PC-3 (cell line): Measurements from ENCODE around the gene PAX4. TPM values are rescaled to one million over a fixed set of nuclear protein-coding genes. Genes with fewer than 3 reads are reported as not detected.

ENCODE experiments used
- ATAC-seq: fragments of 200-7000 bp; cut with Tn5 transposase; 2 replicates; pipeline ENCODE4 v1.9.1; 2020; ENCODE audit warnings: mild to moderate bottlenecking, moderate library complexity
- BruUV-seq: library from RNA; stranded (reverse); fragments of 400-500 nt; replicated peaks from 2 replicates; lab custom pipeline; 2021; lab: Mats Ljungman, UMichigan
- CTCF ChIA-PET: fragments of 300-600 bp; sonication (Branson Sonifier 250); formaldehyde crosslinking; loops from one replicate; lab custom pipeline; 2022; ENCODE audit warnings: antibody characterized with exemption; lab: Charles Lee
- POLR2A ChIA-PET: fragments of 300-600 bp; sonication (Branson Sonifier 250); formaldehyde crosslinking; loops from one replicate; lab custom pipeline; 2022; ENCODE audit warnings: antibody characterized with exemption; ENCODE audit not compliant: unreplicated experiment; lab: Charles Lee
- DNase-seq: peaks from one replicate; pipeline ENCODE4 v3.0.0-alpha.2; 2015
- H2AFZ ChIP-seq: fragments of 300-600 bp; sonication (generic); 2 replicates; pipeline ENCODE4 v1.6.0; 2016; ENCODE audit warnings: antibody characterized with exemption, low read length
- H3F3A ChIP-seq: fragments of 300-600 bp; sonication (generic); one replicate; pipeline ENCODE4 v1.6.0; 2017; ENCODE audit warnings: antibody characterized with exemption, low read length, control low read depth, mild to moderate bottlenecking; ENCODE audit not compliant: unreplicated experiment
- H3K27ac ChIP-seq: fragments of 300-600 bp; sonication (generic); 2 replicates; pipeline ENCODE4 v1.5.1; 2016; ENCODE audit warnings: mild to moderate bottlenecking, low read length
- H3K27me3 ChIP-seq: fragments of 300-600 bp; sonication (generic); 2 replicates; pipeline ENCODE4 v1.6.1; 2016; ENCODE audit warnings: low read length, mixed read lengths
- H3K36me3 ChIP-seq: fragments of 300-600 bp; sonication (generic); 2 replicates; pipeline ENCODE4 v1.6.1; 2016; ENCODE audit warnings: low read depth, mixed run types, low read length, mixed read lengths
- H3K4me1 ChIP-seq: fragments of 300-600 bp; sonication (generic); 2 replicates; pipeline ENCODE4 v1.5.1; 2016; ENCODE audit warnings: low read length; ENCODE audit not compliant: insufficient read depth
- H3K4me2 ChIP-seq: fragments of 300-600 bp; sonication (generic); 2 replicates; pipeline ENCODE4 v1.6.0; 2016; ENCODE audit warnings: low read length
- H3K4me3 ChIP-seq: fragments of 300-600 bp; sonication (generic); 2 replicates; pipeline ENCODE4 v1.5.1; 2016; ENCODE audit warnings: mild to moderate bottlenecking, low read length, mixed read lengths
- H3K79me2 ChIP-seq: fragments of 300-600 bp; sonication (generic); 2 replicates; pipeline ENCODE4 v1.6.1; 2017; ENCODE audit warnings: low read length, mixed read lengths
- H3K9ac ChIP-seq: fragments of 300-600 bp; sonication (generic); 2 replicates; pipeline ENCODE4 v1.6.0; 2016; ENCODE audit warnings: mild to moderate bottlenecking, low read length
- H3K9me2 ChIP-seq: fragments of 300-600 bp; sonication (generic); replicated peaks from 2 replicates; pipeline ENCODE4 v1.6.1; 2016; ENCODE audit warnings: mixed run types, low read length, mixed read lengths
- H3K9me3 ChIP-seq: fragments of 300-600 bp; sonication (generic); 2 replicates; pipeline ENCODE4 v1.6.1; 2016; ENCODE audit warnings: low read length, mixed read lengths
- H4K20me1 ChIP-seq: fragments of 300-600 bp; sonication (generic); 2 replicates; pipeline ENCODE4 v1.6.1; 2016; ENCODE audit warnings: low read length, mixed read lengths
- CTCF ChIP-seq: fragments of 300-600 bp; sonication (generic); conservative IDR thresholded peaks from 2 replicates; pipeline ENCODE4 v1.5.1; 2017; ENCODE audit warnings: antibody characterized with exemption, low read depth, mild to moderate bottlenecking, low read length
- EZH2 ChIP-seq: fragments of 300-600 bp; sonication (generic); IDR thresholded peaks from one replicate; pipeline ENCODE4 v1.6.1; 2017; ENCODE audit warnings: antibody characterized with exemption, mild to moderate bottlenecking, low read length; ENCODE audit not compliant: unreplicated experiment
- EZH2phosphoT487 ChIP-seq: fragments of 300-600 bp; sonication (generic); IDR thresholded peaks from 2 replicates; pipeline ENCODE4 v1.6.1; 2018; ENCODE audit warnings: mild to moderate bottlenecking, antibody characterized with exemption, low read length, borderline replicate concordance
- intact Hi-C: fragments of 100-400 bp; cut with micrococcal nuclease; formaldehyde crosslinking; loops from 2 replicates; pipeline ENCODE4 v1.9.0; 2023
- total RNA-seq: library from RNA; depleted of rRNA; stranded (reverse); fragments of >200 nt; gene quantifications from 2 replicates; pipeline ENCODE4 v1.2.3, GENCODE V29; 2014

PAX4 gene
- total RNA-seq, 1 experiment from 2014 or later, result not detected

DNA sequence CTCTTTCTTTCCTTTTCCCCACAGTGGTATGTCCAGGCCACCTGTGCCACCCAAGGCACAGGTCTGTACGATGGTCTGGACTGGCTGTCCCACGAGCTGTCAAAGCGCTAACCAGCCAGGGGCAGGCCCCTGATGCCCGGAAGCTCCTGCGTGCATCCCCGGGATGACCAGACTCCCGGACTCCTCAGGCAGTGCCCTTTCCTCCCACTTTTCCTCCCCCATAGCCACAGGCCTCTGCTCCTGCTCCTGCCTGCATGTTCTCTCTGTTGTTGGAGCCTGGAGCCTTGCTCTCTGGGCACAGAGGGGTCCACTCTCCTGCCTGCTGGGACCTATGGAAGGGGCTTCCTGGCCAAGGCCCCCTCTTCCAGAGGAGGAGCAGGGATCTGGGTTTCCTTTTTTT, 26.8 kb downstream of the PAX4 start:
- Histone ChIP-seq H3K4me1 (peaks cover 11% of the 10 kb centered on the region), H3K27me3 (no peaks in the 10 kb centered on the region), H2AFZ (no peak overlapping the region), H3K4me2 (no peak overlapping the region), H3K9ac (no peak overlapping the region), H3K9me3 (no peaks in the 10 kb centered on the region), H3K9me2 (no peaks in the 10 kb centered on the region), H4K20me1 (0 out of 2 replicates have a peak, but pooled peaks cover 11% of the 10 kb centered on the region), H3F3A (no peaks in the 10 kb centered on the region), H3K4me3 (no peak overlapping the region), H3K36me3 (peaks cover 10% of the 10 kb centered on the region), H3K27ac (no peak overlapping the region), H3K79me2 (peaks cover 17% of the 10 kb centered on the region)
- BruUV-seq, result no TSS peak
- TF ChIP-seq CTCF (no peak), EZH2 (no peak), EZH2phosphoT487 (no peak)
- CTCF ChIA-PET, result no interaction called here
- DNase-seq (no peak), ATAC-seq (no peak)
- POLR2A ChIA-PET, result no interaction called here
- intact Hi-C loops, result loop anchor here (5.0 kb wide), 1 partner anchor 51 kb away; no protein-coding TSS in a partner anchor

- H3K9me2 ChIP-seq, result no peaks in the 10 kb centered on the region
- H3K9me3 ChIP-seq, result no peaks in the 10 kb centered on the region
- intact Hi-C loops, result loop anchor here (2.0 to 5.0 kb wide), 3 partner anchors 52 to 77 kb away; partner anchors contain the start of gene SND1
- POLR2A ChIA-PET, result no interaction called here
- TF ChIP-seq EZH2phosphoT487 (no peak), EZH2 (no peak), CTCF (no peak)
- H3K9ac ChIP-seq, result no peak overlapping the region
- H3K79me2 ChIP-seq, result peaks cover 21% of the 10 kb centered on the region
- no peaks in the 10 kb centered on the region for H3F3A ChIP-seq
- ATAC-seq, result no peak
- peak overlapping the region; percentile 94; the same call in 1 of the 2 replicates for H3K4me3 ChIP-seq
- H3K27me3 ChIP-seq, result no peaks in the 10 kb centered on the region
- no peak overlapping the region for H3K27ac ChIP-seq
- H3K4me1 ChIP-seq, result peaks cover 15% of the 10 kb centered on the region
- DNase-seq, result no peak
- 0 out of 2 replicates have a peak, but pooled peaks cover 11% of the 10 kb centered on the region for H4K20me1 ChIP-seq
- CTCF ChIA-PET, result no interaction called here
- peaks cover 10% of the 10 kb centered on the region for H3K36me3 ChIP-seq
- BruUV-seq, result no TSS peak
- peak overlapping the region; percentile 91 for H3K4me2 ChIP-seq
- H2AFZ ChIP-seq, result no peak overlapping the region
Measured at GRCh38 chr7:127589896-127590295, 28.0 kb downstream of the PAX4 start.
